Parathyroid adenoma (tissue), 2 donors: ENCODE measurements around the gene TSPAN32.

Experiments
- H2AFZ ChIP-seq: fragments of 300-600 bp; sonication (generic); one replicate; pipeline ENCODE4 v1.7.0; 2017; ENCODE audit warnings: antibody characterized with exemption, mild to moderate bottlenecking
- H3K27ac ChIP-seq: fragments of 300-600 bp; sonication (generic); one replicate; pipeline ENCODE4 v1.7.0; 2017
- H3K27me3 ChIP-seq: fragments of 300-600 bp; sonication (generic); one replicate; pipeline ENCODE4 v1.7.0; 2017; ENCODE audit warnings: low read length; ENCODE audit not compliant: control insufficient read depth, insufficient read depth
- H3K36me3 ChIP-seq: fragments of 300-600 bp; sonication (generic); one replicate; pipeline ENCODE4 v1.7.0; 2017; ENCODE audit warnings: low read length; ENCODE audit not compliant: control insufficient read depth, insufficient read depth
- H3K4me1 ChIP-seq: fragments of 300-600 bp; sonication (generic); one replicate; pipeline ENCODE4 v1.7.0; 2017; ENCODE audit warnings: control low read depth
- H3K4me2 ChIP-seq: fragments of 300-600 bp; sonication (generic); one replicate; pipeline ENCODE4 v1.7.0; 2017; ENCODE audit warnings: low read length
- H3K4me3 ChIP-seq: fragments of 300-600 bp; sonication (generic); one replicate; pipeline ENCODE4 v1.7.0; 2017; ENCODE audit warnings: low read depth, low read length
- H3K79me2 ChIP-seq: fragments of 300-600 bp; sonication (generic); one replicate; pipeline ENCODE4 v1.7.0; 2017; ENCODE audit warnings: control low read depth
- H3K9ac ChIP-seq: fragments of 300-600 bp; sonication (generic); one replicate; pipeline ENCODE4 v1.7.0; 2017; ENCODE audit warnings: mild to moderate bottlenecking
- H3K9me3 ChIP-seq: fragments of 300-600 bp; sonication (generic); one replicate; pipeline ENCODE4 v1.7.0; 2017; ENCODE audit warnings: low read length; ENCODE audit not compliant: control insufficient read depth
- TF ChIP-seq, protein P1 (sequence below): fragments of 300-600 bp; sonication (generic); IDR thresholded peaks from one replicate; pipeline ENCODE4 v1.7.0; 2017; ENCODE audit warnings: antibody characterized with exemption, mild to moderate bottlenecking
- donor health status: primary hyperparathyroidism.

The TSPAN32 gene

DNA sequence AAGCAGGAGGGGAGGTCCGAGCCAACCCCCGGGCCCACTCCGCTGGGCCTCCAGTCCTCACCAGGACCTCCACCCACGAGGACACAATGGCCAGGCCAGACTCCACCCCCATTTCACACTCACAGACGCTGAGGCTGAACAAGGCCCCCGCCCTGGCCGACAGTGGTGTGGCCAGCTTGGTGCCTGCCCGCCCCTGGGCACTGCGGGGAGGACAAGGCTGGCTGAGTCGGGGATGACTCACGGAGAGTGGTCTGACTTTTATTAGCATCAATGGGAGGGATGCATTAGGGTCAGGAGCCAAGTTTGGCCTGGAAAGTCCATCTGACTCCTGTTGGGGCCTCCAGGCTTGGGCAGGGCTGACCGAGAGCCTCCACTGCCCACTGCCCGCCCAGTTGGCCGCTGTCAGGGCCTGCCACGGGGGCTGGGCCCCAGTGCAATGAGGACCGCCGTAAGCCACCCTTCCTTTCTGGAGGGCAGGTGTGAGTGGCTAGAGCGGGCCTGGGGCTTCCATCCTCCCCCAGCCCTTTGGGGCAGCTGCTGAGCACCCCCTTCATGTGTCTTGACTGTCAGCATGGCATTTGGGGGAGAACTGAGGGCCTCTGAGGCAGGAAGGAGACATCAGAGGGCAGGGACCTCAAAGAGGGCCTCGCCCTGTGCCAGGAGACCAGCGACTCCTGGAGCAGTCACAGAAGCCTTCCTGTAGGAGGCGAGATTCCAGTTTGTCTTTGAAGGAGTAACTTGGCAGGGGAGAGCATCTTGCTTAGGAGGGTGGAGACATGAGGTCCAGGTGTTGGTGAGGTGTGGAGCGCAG is 10.6 kb downstream of the TSPAN32 start:
- H3K4me3 ChIP-seq, result no peak overlapping the region
- no peaks in the 10 kb centered on the region for H3K4me1 ChIP-seq
- H3K27me3 ChIP-seq, result no peaks in the 10 kb centered on the region
- H3K9me3 ChIP-seq, result no peaks in the 10 kb centered on the region
- H3K36me3 ChIP-seq, result no peaks in the 10 kb centered on the region
- no peak overlapping the region for H2AFZ ChIP-seq
- H3K4me2 ChIP-seq, result no peak overlapping the region
- H3K27ac ChIP-seq, result no peak overlapping the region
- no peak overlapping the region for H3K9ac ChIP-seq
- H3K79me2 ChIP-seq, result no peaks in the 10 kb centered on the region
- TF ChIP-seq, protein P1, sequence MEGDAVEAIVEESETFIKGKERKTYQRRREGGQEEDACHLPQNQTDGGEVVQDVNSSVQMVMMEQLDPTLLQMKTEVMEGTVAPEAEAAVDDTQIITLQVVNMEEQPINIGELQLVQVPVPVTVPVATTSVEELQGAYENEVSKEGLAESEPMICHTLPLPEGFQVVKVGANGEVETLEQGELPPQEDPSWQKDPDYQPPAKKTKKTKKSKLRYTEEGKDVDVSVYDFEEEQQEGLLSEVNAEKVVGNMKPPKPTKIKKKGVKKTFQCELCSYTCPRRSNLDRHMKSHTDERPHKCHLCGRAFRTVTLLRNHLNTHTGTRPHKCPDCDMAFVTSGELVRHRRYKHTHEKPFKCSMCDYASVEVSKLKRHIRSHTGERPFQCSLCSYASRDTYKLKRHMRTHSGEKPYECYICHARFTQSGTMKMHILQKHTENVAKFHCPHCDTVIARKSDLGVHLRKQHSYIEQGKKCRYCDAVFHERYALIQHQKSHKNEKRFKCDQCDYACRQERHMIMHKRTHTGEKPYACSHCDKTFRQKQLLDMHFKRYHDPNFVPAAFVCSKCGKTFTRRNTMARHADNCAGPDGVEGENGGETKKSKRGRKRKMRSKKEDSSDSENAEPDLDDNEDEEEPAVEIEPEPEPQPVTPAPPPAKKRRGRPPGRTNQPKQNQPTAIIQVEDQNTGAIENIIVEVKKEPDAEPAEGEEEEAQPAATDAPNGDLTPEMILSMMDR, result no peak

DNA sequence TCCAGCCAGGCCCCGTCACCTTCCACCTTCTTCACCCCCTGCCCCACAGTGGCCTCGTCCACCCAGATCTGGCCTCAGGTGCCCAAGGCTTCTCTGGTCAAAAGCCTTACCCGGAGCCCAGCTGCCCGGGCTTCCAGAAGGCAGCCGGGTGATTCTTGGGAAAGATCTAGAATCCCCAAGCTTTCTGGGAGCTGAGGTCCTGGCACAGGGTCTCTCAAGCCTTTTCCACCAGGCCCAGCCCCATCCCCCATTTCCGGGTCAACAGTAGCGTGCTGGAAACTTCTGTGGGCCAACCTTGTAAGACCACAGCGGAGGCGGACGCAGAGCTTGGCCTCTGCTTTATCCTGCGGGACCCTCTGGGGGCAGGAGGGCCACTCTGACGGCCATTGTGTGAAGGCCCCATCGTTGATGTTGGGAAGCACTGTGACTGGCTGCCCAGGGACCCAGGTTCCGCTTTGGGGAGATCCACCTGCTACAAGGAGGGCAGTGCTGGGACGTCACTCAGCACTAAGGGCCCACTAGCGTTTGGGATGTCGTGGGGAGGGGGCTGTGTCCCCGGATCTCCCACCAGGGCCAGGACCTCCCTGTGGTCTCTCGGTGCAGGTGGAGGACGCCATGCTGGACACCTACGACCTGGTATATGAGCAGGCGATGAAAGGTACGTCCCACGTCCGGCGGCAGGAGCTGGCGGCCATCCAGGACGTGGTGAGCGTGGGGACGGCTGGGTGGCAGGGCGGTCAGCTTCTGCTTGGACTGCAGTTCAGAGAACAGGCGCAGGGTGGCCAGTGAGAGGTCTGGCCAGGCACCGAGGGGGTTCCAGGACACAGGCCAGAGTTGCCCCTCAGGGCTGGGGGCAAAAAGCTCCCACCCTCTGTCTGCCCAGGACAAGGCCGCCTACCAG is 11.5 kb downstream of the TSPAN32 start:
- no peak overlapping the region for H3K27ac ChIP-seq
- H3K4me1 ChIP-seq, result no peaks in the 10 kb centered on the region
- no peak overlapping the region for H2AFZ ChIP-seq

GRCh38 chr11:2314136-2314524 is 12.3 kb downstream of the TSPAN32 start:
- Histone ChIP-seq H3K27ac (no peak overlapping the region), H3K36me3 (no peaks in the 10 kb centered on the region), H3K79me2 (no peaks in the 10 kb centered on the region), H3K4me1 (no peaks in the 10 kb centered on the region), H3K4me2 (no peak overlapping the region), H2AFZ (no peak overlapping the region), H3K4me3 (no peak overlapping the region), H3K9ac (no peak overlapping the region), H3K9me3 (no peaks in the 10 kb centered on the region), H3K27me3 (no peaks in the 10 kb centered on the region)
- TF ChIP-seq, protein P1, result no peak

More for the DNA sequence above, 11.5 kb downstream of the TSPAN32 start:
- TF ChIP-seq, protein P1, result no peak
- Histone ChIP-seq H3K4me2 (no peak overlapping the region), H3K27me3 (no peaks in the 10 kb centered on the region), H3K9ac (no peak overlapping the region), H3K4me3 (no peak overlapping the region), H3K79me2 (no peaks in the 10 kb centered on the region), H3K36me3 (no peaks in the 10 kb centered on the region), H3K9me3 (no peaks in the 10 kb centered on the region)

GRCh38 chr11:2314525-2315394 is 12.9 kb downstream of the TSPAN32 start:
- Histone ChIP-seq H3K36me3 (no peaks in the 10 kb centered on the region), H3K4me3 (no peak overlapping the region), H3K9ac (no peak overlapping the region), H3K9me3 (no peaks in the 10 kb centered on the region), H3K79me2 (no peaks in the 10 kb centered on the region), H3K4me1 (no peaks in the 10 kb centered on the region), H3K4me2 (no peak overlapping the region), H3K27me3 (no peaks in the 10 kb centered on the region), H3K27ac (no peak overlapping the region), H2AFZ (no peak overlapping the region)
- TF ChIP-seq, protein P1, result no peak
